IMR-90 (cell line): ENCODE data around the gene CLMP. TPM values are rescaled to one million over a fixed set of nuclear protein-coding genes. Genes with fewer than 3 reads are reported as not detected.

Experiments used
- ATAC-seq: fragments of 200-7000 bp; cut with Tn5 transposase; 2 replicates; pipeline ENCODE4 v1.9.1; 2020; ENCODE audit warnings: low read depth, mild to moderate bottlenecking, moderate library complexity
- BruUV-seq: library from RNA; stranded (reverse); fragments of 400-500 nt; replicated peaks from 2 replicates; lab custom pipeline; 2021; lab: Mats Ljungman, UMichigan
- CTCF ChIA-PET: fragments of 300-600 bp; formaldehyde crosslinking; extraction: SDS; loops from one replicate; lab custom pipeline; 2021; ENCODE audit warnings: antibody characterized with exemption; lab: Yijun Ruan, JAX
- POLR2A ChIA-PET: fragments of 300-600 bp; sonication (Branson Sonifier 250); formaldehyde crosslinking; loops from one replicate; lab custom pipeline; 2022; ENCODE audit warnings: antibody characterized with exemption; ENCODE audit not compliant: unreplicated experiment; lab: Charles Lee
- DNase-seq: peaks from one replicate; pipeline ENCODE4 v3.0.0; 2013
- H2AFZ ChIP-seq: replicated peaks from 2 replicates; pipeline ENCODE3; 2013; ENCODE audit warnings: low read length, mild to moderate bottlenecking; ENCODE audit not compliant: poor library complexity
- H2AK5ac ChIP-seq: 2 replicates; pipeline ENCODE4 v1.6.1; 2013; ENCODE audit warnings: low read depth, low read length, inconsistent platforms
- H2AK9ac ChIP-seq: replicated peaks from 2 replicates; pipeline ENCODE3; 2013; ENCODE audit warnings: mild to moderate bottlenecking, low read depth, low read length, moderate library complexity; ENCODE audit not compliant: poor library complexity
- H2BK120ac ChIP-seq: 2 replicates; pipeline ENCODE4 v1.6.1; 2013; ENCODE audit warnings: low read depth, low read length, inconsistent platforms
- H2BK15ac ChIP-seq: 3 replicates; pipeline ENCODE4 v1.6.1; 2013; ENCODE audit warnings: low read depth, low read length, inconsistent platforms
- H2BK20ac ChIP-seq: 2 replicates; pipeline ENCODE4 v1.6.1; 2013; ENCODE audit warnings: low read depth, mild to moderate bottlenecking, inconsistent platforms, low read length, moderate library complexity
- H2BK5ac ChIP-seq: 2 replicates; pipeline ENCODE4 v1.6.1; 2013; ENCODE audit warnings: mild to moderate bottlenecking, low read depth, low read length, inconsistent platforms; ENCODE audit not compliant: poor library complexity, severe bottlenecking
- H3K14ac ChIP-seq: replicated peaks from 2 replicates; pipeline ENCODE4 v1.6.1; 2013; ENCODE audit warnings: low read depth, low read length, inconsistent platforms
- H3K18ac ChIP-seq: 2 replicates; pipeline ENCODE4 v1.6.1; 2013; ENCODE audit warnings: low read depth, low read length, control low read depth
- H3K23ac ChIP-seq: 2 replicates; pipeline ENCODE4 v1.6.1; 2013; ENCODE audit warnings: low read depth, low read length, inconsistent platforms
- H3K27ac ChIP-seq: 2 replicates; pipeline ENCODE4 v1.5.1; 2013; ENCODE audit warnings: mild to moderate bottlenecking, control low read depth, low read length; ENCODE audit not compliant: insufficient read depth
- H3K27me3 ChIP-seq: 2 replicates; pipeline ENCODE4 v1.6.1; 2013; ENCODE audit warnings: low read length; ENCODE audit not compliant: control insufficient read depth, insufficient read depth
- H3K36me3 ChIP-seq: 2 replicates; pipeline ENCODE4 v1.6.1; 2013; ENCODE audit warnings: low read length, mixed read lengths; ENCODE audit not compliant: control insufficient read depth, insufficient read depth
- H3K4ac ChIP-seq: 2 replicates; pipeline ENCODE4 v1.6.1; 2013; ENCODE audit warnings: low read depth, low read length, inconsistent platforms
- H3K4me1 ChIP-seq: 2 replicates; pipeline ENCODE4 v1.6.1; 2013; ENCODE audit warnings: low read length, mixed read lengths; ENCODE audit not compliant: control insufficient read depth, insufficient read depth
- H3K4me2 ChIP-seq: 2 replicates; pipeline ENCODE4 v1.6.1; 2013; ENCODE audit warnings: low read depth, mild to moderate bottlenecking, control low read depth, low read length, moderate library complexity
- H3K4me3 ChIP-seq: 2 replicates; pipeline ENCODE4 v1.5.1; 2013; ENCODE audit warnings: low read depth, mild to moderate bottlenecking, control low read depth, low read length, moderate library complexity; ENCODE audit not compliant: insufficient read depth
- H3K56ac ChIP-seq: 2 replicates; pipeline ENCODE4 v1.6.1; 2013; ENCODE audit warnings: low read length, inconsistent platforms; ENCODE audit not compliant: insufficient read depth; ENCODE audit errors: extremely low read depth
- H3K79me1 ChIP-seq, 2 experiments: 2 replicates each; pipeline ENCODE4 v1.6.1; 2013; ENCODE audit warnings: low read length in 2 of 2, inconsistent platforms in 1 of 2, low read depth in 1 of 2
- H3K9ac ChIP-seq: 2 replicates; pipeline ENCODE4 v1.6.1; 2013; ENCODE audit warnings: low read depth, low read length, control low read depth
- H3K9me1 ChIP-seq: 2 replicates; pipeline ENCODE4 v1.6.1; 2013; ENCODE audit warnings: low read length, inconsistent platforms; ENCODE audit not compliant: insufficient read depth
- H3K9me3 ChIP-seq: 2 replicates; pipeline ENCODE4 v1.6.1; 2013; ENCODE audit warnings: low read length; ENCODE audit not compliant: control insufficient read depth, insufficient read depth
- H4K20me1 ChIP-seq: 2 replicates; pipeline ENCODE4 v1.6.1; 2013; ENCODE audit warnings: low read length, inconsistent platforms; ENCODE audit not compliant: insufficient read depth
- H4K5ac ChIP-seq: 2 replicates; pipeline ENCODE4 v1.6.1; 2013; ENCODE audit warnings: mild to moderate bottlenecking, low read depth, low read length, control low read depth
- H4K8ac ChIP-seq, 2 experiments: 2 replicates each; pipeline ENCODE4 v1.6.1; 2013; ENCODE audit warnings: low read depth in 2 of 2, low read length in 2 of 2, control low read depth in 1 of 2, inconsistent platforms in 1 of 2
- H4K91ac ChIP-seq: 2 replicates; pipeline ENCODE4 v1.6.1; 2013; ENCODE audit warnings: low read depth, low read length, inconsistent platforms; ENCODE audit not compliant: insufficient read depth
- CHD1 ChIP-seq: IDR thresholded peaks from 2 replicates; pipeline ENCODE4 v1.6.1; 2012; ENCODE audit warnings: low read depth, low read length, improper control_type of control experiment
- FOS ChIP-seq: fragments of 150-350 bp; IDR thresholded peaks from 2 replicates; pipeline ENCODE4 v1.6.1; 2016; ENCODE audit warnings: low read depth, low read length
- MAZ ChIP-seq: IDR thresholded peaks from 2 replicates; pipeline ENCODE4 v1.6.1; 2012; ENCODE audit warnings: low read depth, mild to moderate bottlenecking, low read length, improper control_type of control experiment, moderate library complexity, borderline replicate concordance
- MXI1 ChIP-seq: IDR thresholded peaks from 2 replicates; pipeline ENCODE4 v1.6.1; 2012; ENCODE audit warnings: low read depth, mild to moderate bottlenecking, low read length, moderate library complexity, borderline replicate concordance
- POLR2A ChIP-seq: IDR thresholded peaks from 2 replicates; pipeline ENCODE4 v1.6.1; 2012; ENCODE audit warnings: mild to moderate bottlenecking, low read depth, low read length
- RCOR1 ChIP-seq: IDR thresholded peaks from 2 replicates; pipeline ENCODE4 v1.6.1; 2012; ENCODE audit warnings: mild to moderate bottlenecking, low read length, improper control_type of control experiment; ENCODE audit not compliant: insufficient replicate concordance
- RFX5 ChIP-seq: IDR thresholded peaks from 2 replicates; pipeline ENCODE4 v1.8.0; 2012; ENCODE audit warnings: low read depth, mild to moderate bottlenecking, low read length, moderate library complexity
- WGBS, 2 experiments: methylation state at CpG; one replicate each; pipeline versions ENCODE4 v1.1.5 to v1.1.7; 2013; ENCODE audit warnings: missing lambda C conversion rate in 2 of 2; ENCODE audit not compliant: insufficient read length in 1 of 2; ENCODE audit errors: extremely low coverage in 2 of 2; 5-methylcytosine and 5-hydroxymethylcytosine counted together
- dilution Hi-C: fragments of 300-500 bp; cut with HindIII; formaldehyde crosslinking; loops from one replicate; pipeline ENCODE4 v1.14.3; 2018; ENCODE audit warnings: low sequenced_read_pairs; ENCODE audit not compliant: unreplicated experiment
- in situ Hi-C: fragments of 300-500 bp; cut with MboI; formaldehyde crosslinking; loops from 3 replicates; pipeline ENCODE4 v1.14.3; 2019; ENCODE audit warnings: low sequenced_read_pairs, inconsistent platforms, mixed read lengths
- intact Hi-C: fragments of 100-400 bp; cut with micrococcal nuclease; formaldehyde crosslinking; loops from 2 replicates; pipeline ENCODE4 v1.10.0; 2022
- polyA plus RNA-seq, 3 experiments: library from polyadenylated mRNA; depleted of rRNA; stranded (reverse); fragments of >200 nt; gene quantifications; 2 replicates each; pipeline ENCODE4 v1.2.3, GENCODE V29; 2012; ENCODE audit warnings: low replicate concordance in 1 of 3
- total RNA-seq: library from RNA; depleted of rRNA; stranded (reverse); fragments of >200 nt; gene quantifications from 2 replicates; pipeline ENCODE4 v1.2.3, GENCODE V29; 2012
- TF ChIP-seq, protein P1 (sequence below): conservative IDR thresholded peaks from 2 replicates; pipeline ENCODE4 v1.5.1; 2012; ENCODE audit warnings: mild to moderate bottlenecking, low read depth, low read length, improper control_type of control experiment
- TF ChIP-seq, protein P2 (sequence below): fragments of 150-350 bp; IDR thresholded peaks from 2 replicates; pipeline ENCODE4 v1.6.1; 2017; ENCODE audit warnings: mild to moderate bottlenecking, antibody characterized with exemption, low read length, low read depth

The CLMP gene
- total and polyA plus RNA-seq, 2 of the 4 experiments (the other 2 are of a cell fraction), result 54.7 to 95.7 TPM

- intact Hi-C loops (no loop called here), dilution Hi-C loops (no loop called here), in situ Hi-C loops (no loop called here)
- no peak for DNase-seq
- Histone ChIP-seq H2AK9ac (no peak overlapping the region), H3K18ac (no peak overlapping the region), H3K4me3 (no peak overlapping the region), H3K27me3 (no peaks in the 10 kb centered on the region), H2BK5ac (no peak overlapping the region), H2BK20ac (no peak overlapping the region), H2BK15ac (no peak overlapping the region), H3K9ac (no peak overlapping the region), H3K4me1 (peaks cover 13% of the 10 kb centered on the region), H4K8ac (no peak overlapping the region), H2AFZ (no peak overlapping the region), H3K4ac (no peak overlapping the region), H3K79me1 (peaks cover 24 to 63% of the 10 kb centered on the region in 2 experiments), H3K56ac (no peak overlapping the region), H4K5ac (peak overlapping the region; percentile 1; the same call in 1 of the 2 replicates), H3K9me1 (peaks cover 14% of the 10 kb centered on the region), H4K91ac (no peak overlapping the region; the same call in 1 of the 2 replicates), H2AK5ac (0 out of 2 replicates have a peak overlapping the region, but pooled peaks have one; percentile 33), H3K23ac (peak overlapping the region; percentile 24; the same call in 1 of the 2 replicates), H3K27ac (no peak overlapping the region), H3K9me3 (no peaks in the 10 kb centered on the region), H3K14ac (peak overlapping the region; percentile 22; the same call in 1 of the 2 replicates), H4K20me1 (peaks cover 10% of the 10 kb centered on the region), H3K36me3 (peaks cover 20% of the 10 kb centered on the region), H3K4me2 (no peak overlapping the region), H2BK120ac (no peak overlapping the region)
- ATAC-seq, result no peak
- POLR2A ChIA-PET, result no interaction called here
- WGBS, 2 experiments, result 100% methylated on average over 1 of the region's 6 CpGs; no CpG with 5 or more reads in 1 of the 2 experiments
- no peak for TF ChIP-seq FOS
- no peak for TF ChIP-seq POLR2A
- no peak for TF ChIP-seq CHD1
- TF ChIP-seq RFX5, result no peak
- TF ChIP-seq MAZ, result no peak
- TF ChIP-seq RCOR1, result no peak
- TF ChIP-seq, protein P1, sequence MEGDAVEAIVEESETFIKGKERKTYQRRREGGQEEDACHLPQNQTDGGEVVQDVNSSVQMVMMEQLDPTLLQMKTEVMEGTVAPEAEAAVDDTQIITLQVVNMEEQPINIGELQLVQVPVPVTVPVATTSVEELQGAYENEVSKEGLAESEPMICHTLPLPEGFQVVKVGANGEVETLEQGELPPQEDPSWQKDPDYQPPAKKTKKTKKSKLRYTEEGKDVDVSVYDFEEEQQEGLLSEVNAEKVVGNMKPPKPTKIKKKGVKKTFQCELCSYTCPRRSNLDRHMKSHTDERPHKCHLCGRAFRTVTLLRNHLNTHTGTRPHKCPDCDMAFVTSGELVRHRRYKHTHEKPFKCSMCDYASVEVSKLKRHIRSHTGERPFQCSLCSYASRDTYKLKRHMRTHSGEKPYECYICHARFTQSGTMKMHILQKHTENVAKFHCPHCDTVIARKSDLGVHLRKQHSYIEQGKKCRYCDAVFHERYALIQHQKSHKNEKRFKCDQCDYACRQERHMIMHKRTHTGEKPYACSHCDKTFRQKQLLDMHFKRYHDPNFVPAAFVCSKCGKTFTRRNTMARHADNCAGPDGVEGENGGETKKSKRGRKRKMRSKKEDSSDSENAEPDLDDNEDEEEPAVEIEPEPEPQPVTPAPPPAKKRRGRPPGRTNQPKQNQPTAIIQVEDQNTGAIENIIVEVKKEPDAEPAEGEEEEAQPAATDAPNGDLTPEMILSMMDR, result no peak
- TF ChIP-seq MXI1, result no peak
- TF ChIP-seq, protein P2, sequence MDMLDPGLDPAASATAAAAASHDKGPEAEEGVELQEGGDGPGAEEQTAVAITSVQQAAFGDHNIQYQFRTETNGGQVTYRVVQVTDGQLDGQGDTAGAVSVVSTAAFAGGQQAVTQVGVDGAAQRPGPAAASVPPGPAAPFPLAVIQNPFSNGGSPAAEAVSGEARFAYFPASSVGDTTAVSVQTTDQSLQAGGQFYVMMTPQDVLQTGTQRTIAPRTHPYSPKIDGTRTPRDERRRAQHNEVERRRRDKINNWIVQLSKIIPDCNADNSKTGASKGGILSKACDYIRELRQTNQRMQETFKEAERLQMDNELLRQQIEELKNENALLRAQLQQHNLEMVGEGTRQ, result no peak
- no TSS peak for BruUV-seq
- CTCF ChIA-PET, result no interaction called here
These were observed 62.2 kb downstream of the CLMP start for GRCh38 chr11:123132881-123133280.
